Neural crest cell (in vitro differentiated cells): ENCODE data around the gene FRMD3. TPM values are rescaled to one million over a fixed set of nuclear protein-coding genes. Genes with fewer than 3 reads are reported as not detected.
A peak's percentile ranks its signal among the peaks of the same experiment; 100 is the strongest.

Experiments used
- DNase-seq: peaks from one replicate; pipeline ENCODE4 v3.0.0; 2021; ENCODE audit warnings: low read depth, mixed read lengths, low spot score
- H3K27ac Mint-ChIP-seq: one replicate; pipeline ENCODE4 v1.8.0; 2021; ENCODE audit warnings: mild to moderate bottlenecking, mixed read lengths; ENCODE audit not compliant: unreplicated experiment
- H3K27me3 Mint-ChIP-seq: 2 replicates; pipeline ENCODE4 v1.8.0; 2021; ENCODE audit warnings: low read depth, mild to moderate bottlenecking, mixed read lengths
- H3K36me3 Mint-ChIP-seq: 2 replicates; pipeline ENCODE4 v1.8.0; 2021; ENCODE audit warnings: low read depth, mild to moderate bottlenecking, mixed read lengths
- H3K4me1 Mint-ChIP-seq: 2 replicates; pipeline ENCODE4 v1.8.0; 2021; ENCODE audit warnings: mixed read lengths
- H3K4me3 Mint-ChIP-seq: one replicate; pipeline ENCODE4 v1.8.0; 2021; ENCODE audit warnings: mild to moderate bottlenecking, mixed read lengths
- H3K9me3 Mint-ChIP-seq: 2 replicates; pipeline ENCODE4 v1.8.0; 2021; ENCODE audit warnings: mixed read lengths
- CTCF ChIP-seq: fragments of 200-600 bp; sonication (generic); conservative IDR thresholded peaks from 2 replicates; pipeline ENCODE4 v1.5.0; 2021; ENCODE audit warnings: antibody characterized with exemption, mild to moderate bottlenecking
- total RNA-seq: library from RNA; stranded (reverse); gene quantifications from 2 replicates; pipeline ENCODE4 v1.2.1, GENCODE V29; 2021

The FRMD3 gene
- total RNA-seq, 1 donor from 2014 or later = 2.3 TPM

- H3K4me3 Mint-ChIP-seq = no peak overlapping the region
- H3K9me3 Mint-ChIP-seq = no peaks in the 10 kb centered on the region
- TF ChIP-seq CTCF = no peak
- H3K27me3 Mint-ChIP-seq = no peaks in the 10 kb centered on the region
- H3K36me3 Mint-ChIP-seq = no peaks in the 10 kb centered on the region
- no peak overlapping the region for H3K27ac Mint-ChIP-seq
- no peak for DNase-seq
- H3K4me1 Mint-ChIP-seq = peaks cover 19% of the 10 kb centered on the region
These were observed 105.2 kb downstream of the FRMD3 start for GRCh38 chr9:83432877-83433550.

GRCh38 chr9:83432104-83432627 lies 106.0 kb downstream of the FRMD3 start:
- Mint-ChIP-seq H3K4me1 (peaks cover 14% of the 10 kb centered on the region), H3K27ac (peak overlapping the region; percentile 74), H3K9me3 (no peaks in the 10 kb centered on the region), H3K27me3 (no peaks in the 10 kb centered on the region), H3K4me3 (no peak overlapping the region), H3K36me3 (no peaks in the 10 kb centered on the region)
- no peak for DNase-seq
- no peak for TF ChIP-seq CTCF

GRCh38 chr9:83431101-83432060 lies 106.8 kb downstream of the FRMD3 start:
- Mint-ChIP-seq H3K27me3 (no peaks in the 10 kb centered on the region), H3K9me3 (no peaks in the 10 kb centered on the region), H3K36me3 (no peaks in the 10 kb centered on the region), H3K4me3 (no peak overlapping the region), H3K4me1 (peaks cover 14% of the 10 kb centered on the region), H3K27ac (no peak overlapping the region)
- no peak for TF ChIP-seq CTCF
- DNase-seq = no peak

- Mint-ChIP-seq H3K27ac (no peak overlapping the region), H3K36me3 (no peaks in the 10 kb centered on the region), H3K9me3 (no peaks in the 10 kb centered on the region), H3K4me1 (peaks cover 10% of the 10 kb centered on the region), H3K4me3 (no peak overlapping the region), H3K27me3 (no peaks in the 10 kb centered on the region)
- DNase-seq = no peak
- no peak for TF ChIP-seq CTCF
These were observed 107.5 kb downstream of the FRMD3 start for GRCh38 chr9:83430681-83431080.

GRCh38 chr9:83429229-83429628 lies 109.0 kb downstream of the FRMD3 start:
- TF ChIP-seq CTCF = no peak
- H3K4me3 Mint-ChIP-seq = no peak overlapping the region
- DNase-seq = no peak
- peak overlapping the region; percentile 58 for H3K27ac Mint-ChIP-seq
- H3K36me3 Mint-ChIP-seq = no peaks in the 10 kb centered on the region
- H3K9me3 Mint-ChIP-seq = no peaks in the 10 kb centered on the region
- H3K4me1 Mint-ChIP-seq = peaks cover 16% of the 10 kb centered on the region
- no peaks in the 10 kb centered on the region for H3K27me3 Mint-ChIP-seq
